ENCODE results near the gene NAP1L5.

DNA sequence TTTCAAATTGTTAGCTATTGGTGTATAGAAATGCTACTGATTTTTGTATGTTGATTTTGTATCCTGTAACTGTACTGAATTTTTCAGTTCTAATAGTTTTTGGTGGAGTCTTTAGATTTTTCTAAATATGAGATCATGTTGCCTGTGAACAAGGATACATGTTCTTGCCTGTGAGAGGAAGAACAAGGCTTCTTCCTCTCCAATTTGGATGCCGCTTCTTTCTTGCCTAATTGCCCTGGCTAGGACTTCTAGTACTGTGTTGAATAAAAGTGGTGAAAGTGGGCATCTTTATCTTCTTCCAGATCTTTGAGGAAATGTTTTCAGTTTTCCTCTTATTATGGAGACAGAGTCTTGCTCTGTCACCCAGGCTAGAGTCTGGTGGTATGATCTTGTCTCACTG, 16.2 kb upstream of the NAP1L5 start:
- TF ChIP-seq POLR2A (IDR thresholded peaks at IDR 0.05): no peak
- TF ChIP-seq, protein P1, sequence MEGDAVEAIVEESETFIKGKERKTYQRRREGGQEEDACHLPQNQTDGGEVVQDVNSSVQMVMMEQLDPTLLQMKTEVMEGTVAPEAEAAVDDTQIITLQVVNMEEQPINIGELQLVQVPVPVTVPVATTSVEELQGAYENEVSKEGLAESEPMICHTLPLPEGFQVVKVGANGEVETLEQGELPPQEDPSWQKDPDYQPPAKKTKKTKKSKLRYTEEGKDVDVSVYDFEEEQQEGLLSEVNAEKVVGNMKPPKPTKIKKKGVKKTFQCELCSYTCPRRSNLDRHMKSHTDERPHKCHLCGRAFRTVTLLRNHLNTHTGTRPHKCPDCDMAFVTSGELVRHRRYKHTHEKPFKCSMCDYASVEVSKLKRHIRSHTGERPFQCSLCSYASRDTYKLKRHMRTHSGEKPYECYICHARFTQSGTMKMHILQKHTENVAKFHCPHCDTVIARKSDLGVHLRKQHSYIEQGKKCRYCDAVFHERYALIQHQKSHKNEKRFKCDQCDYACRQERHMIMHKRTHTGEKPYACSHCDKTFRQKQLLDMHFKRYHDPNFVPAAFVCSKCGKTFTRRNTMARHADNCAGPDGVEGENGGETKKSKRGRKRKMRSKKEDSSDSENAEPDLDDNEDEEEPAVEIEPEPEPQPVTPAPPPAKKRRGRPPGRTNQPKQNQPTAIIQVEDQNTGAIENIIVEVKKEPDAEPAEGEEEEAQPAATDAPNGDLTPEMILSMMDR (IDR thresholded peaks at IDR 0.05): no peak
- TF ChIP-seq POLR2AphosphoS5 (IDR thresholded peaks at IDR 0.05): no peak

Data from stomach (tissue), 4 donors.